ENCODE data around the gene DCC. TPM values are rescaled to one million over a fixed set of nuclear protein-coding genes. Genes with fewer than 3 reads are reported as not detected.

The DCC gene
- polyA plus RNA-seq, 1 experiment = 0.15 TPM

DNA sequence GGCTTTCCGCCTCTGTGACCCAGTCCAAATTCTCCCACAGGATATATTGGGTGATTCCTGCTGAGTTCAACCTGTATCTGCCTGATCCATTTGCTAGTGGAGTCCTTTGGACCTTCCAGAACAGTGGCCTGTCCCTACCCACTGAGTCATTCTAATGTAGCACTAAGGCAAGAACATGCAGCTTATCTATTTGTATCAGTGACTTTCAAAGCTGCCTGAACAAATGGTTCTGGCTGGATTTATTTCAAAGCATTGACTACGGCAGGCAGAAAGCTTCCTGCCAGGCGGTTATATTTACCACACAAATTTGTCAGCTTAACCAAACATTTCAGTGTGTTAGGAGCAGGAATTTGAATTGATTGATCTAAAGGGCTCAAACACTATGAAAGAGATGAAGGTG lies 613.4 kb downstream of the DCC start:
- Histone ChIP-seq H3K4me3 (ENCODE audit: low read depth, low read length) (no peak overlapping the region), H3K27me3 (ENCODE audit: control insufficient read depth, insufficient read depth, low read length) (no peaks in the 10 kb centered on the region), H3K36me3 (ENCODE audit: control insufficient read depth, insufficient read depth, low read length) (no peaks in the 10 kb centered on the region)
- DNase-seq (ENCODE audit: low read depth) = no peak
- ChIA-PET CTCF (no interaction called here), POLR2A (no interaction called here)
- TF ChIP-seq, protein P1, sequence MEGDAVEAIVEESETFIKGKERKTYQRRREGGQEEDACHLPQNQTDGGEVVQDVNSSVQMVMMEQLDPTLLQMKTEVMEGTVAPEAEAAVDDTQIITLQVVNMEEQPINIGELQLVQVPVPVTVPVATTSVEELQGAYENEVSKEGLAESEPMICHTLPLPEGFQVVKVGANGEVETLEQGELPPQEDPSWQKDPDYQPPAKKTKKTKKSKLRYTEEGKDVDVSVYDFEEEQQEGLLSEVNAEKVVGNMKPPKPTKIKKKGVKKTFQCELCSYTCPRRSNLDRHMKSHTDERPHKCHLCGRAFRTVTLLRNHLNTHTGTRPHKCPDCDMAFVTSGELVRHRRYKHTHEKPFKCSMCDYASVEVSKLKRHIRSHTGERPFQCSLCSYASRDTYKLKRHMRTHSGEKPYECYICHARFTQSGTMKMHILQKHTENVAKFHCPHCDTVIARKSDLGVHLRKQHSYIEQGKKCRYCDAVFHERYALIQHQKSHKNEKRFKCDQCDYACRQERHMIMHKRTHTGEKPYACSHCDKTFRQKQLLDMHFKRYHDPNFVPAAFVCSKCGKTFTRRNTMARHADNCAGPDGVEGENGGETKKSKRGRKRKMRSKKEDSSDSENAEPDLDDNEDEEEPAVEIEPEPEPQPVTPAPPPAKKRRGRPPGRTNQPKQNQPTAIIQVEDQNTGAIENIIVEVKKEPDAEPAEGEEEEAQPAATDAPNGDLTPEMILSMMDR (IDR thresholded peaks at IDR 0.05; ENCODE audit: insufficient read depth, low read depth, low read length) = no peak

DNA sequence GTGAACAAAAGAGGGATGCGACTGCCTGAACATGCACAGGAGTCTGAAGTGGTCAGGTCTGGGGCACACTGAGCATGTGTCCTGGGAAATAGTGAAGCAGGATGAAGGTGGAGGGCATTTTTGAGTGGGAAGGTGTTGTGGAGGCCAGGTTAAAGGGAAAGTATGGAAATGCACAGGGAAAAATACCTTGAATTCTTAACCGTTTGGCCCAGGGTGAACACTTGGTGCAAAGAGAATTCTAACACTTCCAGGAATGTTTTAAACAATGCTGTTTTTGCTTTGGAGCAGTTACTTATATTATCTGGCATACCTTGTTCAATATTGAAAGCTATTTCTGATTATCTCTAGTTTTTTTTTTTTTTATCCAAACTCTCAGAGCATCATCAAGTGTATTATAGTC lies 623.5 kb downstream of the DCC start:
- DNase-seq (ENCODE audit: low read depth) = no peak
- TF ChIP-seq, protein P1 (IDR thresholded peaks at IDR 0.05; ENCODE audit: insufficient read depth, low read depth, low read length) = no peak
- CTCF ChIA-PET = no interaction called here

DNA sequence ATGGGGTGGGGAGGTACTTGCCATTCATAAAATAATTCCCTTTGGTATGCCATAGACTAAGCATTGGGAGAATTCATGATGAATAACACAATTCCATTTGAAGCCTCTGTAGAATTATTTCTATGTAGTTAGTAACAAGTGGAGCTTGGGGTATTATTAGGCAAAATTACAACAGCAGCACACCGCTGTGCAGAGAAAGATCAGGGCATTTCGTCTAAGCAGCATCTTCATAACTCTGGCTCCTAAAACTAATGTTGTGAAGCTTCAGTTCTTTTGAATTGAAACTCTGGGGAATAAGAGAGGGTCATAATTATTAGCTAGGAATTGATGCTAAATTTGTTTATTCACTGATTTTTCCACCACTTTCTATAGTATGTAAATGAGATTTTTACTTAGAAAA lies 630.7 kb downstream of the DCC start:
- Histone ChIP-seq H3K36me3 (ENCODE audit: control insufficient read depth, insufficient read depth, low read length) (no peaks in the 10 kb centered on the region), H3K4me3 (ENCODE audit: low read depth, low read length) (no peak overlapping the region), H3K27me3 (ENCODE audit: control insufficient read depth, insufficient read depth, low read length) (no peaks in the 10 kb centered on the region)
- no peak for DNase-seq (ENCODE audit: low read depth)
- ChIA-PET CTCF (no interaction called here), POLR2A (no interaction called here)
- TF ChIP-seq, protein P1 (IDR thresholded peaks at IDR 0.05; ENCODE audit: insufficient read depth, low read depth, low read length) = no peak

More for the DNA sequence above, 623.5 kb downstream of the DCC start:
- no peaks in the 10 kb centered on the region for H3K27me3 ChIP-seq (ENCODE audit: control insufficient read depth, insufficient read depth, low read length)
- POLR2A ChIA-PET = no interaction called here
- no peak overlapping the region for H3K4me3 ChIP-seq (ENCODE audit: low read depth, low read length)
- no peaks in the 10 kb centered on the region for H3K36me3 ChIP-seq (ENCODE audit: control insufficient read depth, insufficient read depth, low read length)

DNA sequence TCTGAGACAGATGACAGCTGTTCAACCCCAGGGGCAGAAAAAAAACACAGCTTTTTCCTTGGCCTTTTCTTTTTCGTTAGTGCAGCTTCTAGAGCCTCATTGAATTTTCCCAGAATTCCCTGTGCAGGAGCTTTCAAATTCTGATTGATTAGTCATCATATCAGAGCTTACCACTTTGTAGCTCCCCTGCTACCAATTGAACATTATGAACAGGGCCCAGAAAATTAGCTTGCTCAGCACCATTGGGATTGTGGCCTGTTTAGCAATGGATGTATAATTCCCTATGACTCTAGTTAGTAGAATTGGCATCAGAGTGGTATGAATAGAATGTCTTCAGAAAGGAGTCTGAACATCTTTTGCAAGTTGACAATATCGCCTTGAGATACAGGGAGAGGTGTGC lies 631.1 kb downstream of the DCC start:
- CTCF ChIA-PET = no interaction called here
- H3K27me3 ChIP-seq (ENCODE audit: control insufficient read depth, insufficient read depth, low read length) = no peaks in the 10 kb centered on the region
- DNase-seq (ENCODE audit: low read depth) = no peak
- POLR2A ChIA-PET = no interaction called here
- TF ChIP-seq, protein P1 (IDR thresholded peaks at IDR 0.05; ENCODE audit: insufficient read depth, low read depth, low read length) = no peak
- H3K36me3 ChIP-seq (ENCODE audit: control insufficient read depth, insufficient read depth, low read length) = no peaks in the 10 kb centered on the region
- H3K4me3 ChIP-seq (ENCODE audit: low read depth, low read length) = no peak overlapping the region

DNA sequence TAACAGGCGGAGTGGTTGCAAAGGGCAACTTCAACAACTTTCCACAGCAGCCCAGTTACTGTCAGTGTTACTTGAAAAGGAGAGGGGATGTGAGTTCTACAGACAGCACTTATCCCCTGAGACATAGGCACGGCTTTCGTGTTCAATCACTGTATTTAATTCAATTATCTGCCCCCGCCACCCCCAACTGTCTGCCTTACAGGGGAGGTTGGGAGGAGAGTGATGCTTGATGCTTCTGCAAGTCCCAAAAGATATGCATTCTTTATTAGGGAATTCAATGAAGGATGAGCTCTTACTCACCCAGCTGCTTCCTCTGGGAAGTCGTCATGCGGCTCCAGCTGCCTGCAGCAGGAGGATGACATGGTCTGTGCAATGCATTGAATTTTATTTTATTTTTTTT lies 639.9 kb downstream of the DCC start:
- Histone ChIP-seq H3K4me3 (ENCODE audit: low read depth, low read length) (no peak overlapping the region), H3K27me3 (ENCODE audit: control insufficient read depth, insufficient read depth, low read length) (no peaks in the 10 kb centered on the region), H3K36me3 (ENCODE audit: control insufficient read depth, insufficient read depth, low read length) (no peaks in the 10 kb centered on the region)
- CTCF ChIA-PET = no interaction called here
- no peak for DNase-seq (ENCODE audit: low read depth)
- TF ChIP-seq, protein P1 (IDR thresholded peaks at IDR 0.05; ENCODE audit: insufficient read depth, low read depth, low read length) = no peak
- POLR2A ChIA-PET = no interaction called here
